Retina (tissue), 1 donor: ENCODE measurements around the gene TNFRSF21.

Experiments
- DNase-seq: peaks from one replicate; pipeline ENCODE4 v3.0.0-alpha.2; 2016

TNFRSF21 gene

DNA sequence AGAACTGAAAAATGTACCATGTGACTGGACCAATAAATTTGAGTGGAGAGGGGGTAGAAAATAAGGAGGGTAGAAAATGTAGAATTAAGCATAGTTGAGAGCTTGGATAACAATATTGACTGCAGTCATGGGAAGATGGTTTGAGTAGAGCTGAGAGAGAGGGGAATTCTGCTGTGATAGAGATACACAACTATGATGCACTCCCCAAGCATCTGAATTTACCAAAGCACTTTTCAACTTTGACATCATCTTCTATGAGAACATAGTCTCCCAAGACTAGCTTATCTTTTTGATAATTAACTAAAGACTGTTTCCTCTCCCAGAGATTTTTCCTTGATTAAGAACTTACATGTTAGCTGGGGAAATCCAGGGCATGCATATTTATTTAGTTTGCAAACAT lies 103.1 kb downstream of the TNFRSF21 start:
- no peak for DNase-seq

DNA sequence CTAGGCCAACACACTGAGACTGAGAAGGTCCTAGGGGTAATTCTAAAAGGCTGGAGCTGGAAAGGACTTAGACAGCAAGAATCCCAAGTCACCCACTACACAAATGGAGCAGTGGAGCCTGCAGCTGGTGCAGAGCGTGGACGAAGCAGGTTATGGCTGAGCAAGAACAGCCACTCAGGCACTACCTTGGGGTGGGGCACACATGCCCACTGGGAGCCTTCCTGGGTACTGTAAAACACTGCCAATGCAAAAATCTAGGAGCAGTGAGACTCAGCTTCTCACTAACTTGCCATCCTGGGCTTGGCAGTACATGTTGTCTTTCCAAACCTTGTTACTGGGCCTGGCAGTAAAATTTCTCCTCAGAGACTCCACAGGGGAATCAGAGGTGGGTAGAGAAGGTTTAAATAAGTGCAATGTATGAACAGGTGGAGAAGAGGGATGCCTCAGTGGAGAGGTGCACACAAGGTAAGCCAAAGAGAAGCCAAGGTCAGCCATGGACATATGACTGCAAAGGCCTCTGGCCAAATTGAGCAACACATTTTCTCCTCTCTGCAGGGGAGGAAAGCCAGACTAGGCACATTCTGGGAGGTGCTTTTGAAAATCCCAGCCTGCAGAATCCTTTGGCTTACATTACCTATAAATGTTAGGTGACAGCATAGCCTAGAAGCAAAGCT lies 105.6 kb downstream of the TNFRSF21 start:
- no peak for DNase-seq

DNA sequence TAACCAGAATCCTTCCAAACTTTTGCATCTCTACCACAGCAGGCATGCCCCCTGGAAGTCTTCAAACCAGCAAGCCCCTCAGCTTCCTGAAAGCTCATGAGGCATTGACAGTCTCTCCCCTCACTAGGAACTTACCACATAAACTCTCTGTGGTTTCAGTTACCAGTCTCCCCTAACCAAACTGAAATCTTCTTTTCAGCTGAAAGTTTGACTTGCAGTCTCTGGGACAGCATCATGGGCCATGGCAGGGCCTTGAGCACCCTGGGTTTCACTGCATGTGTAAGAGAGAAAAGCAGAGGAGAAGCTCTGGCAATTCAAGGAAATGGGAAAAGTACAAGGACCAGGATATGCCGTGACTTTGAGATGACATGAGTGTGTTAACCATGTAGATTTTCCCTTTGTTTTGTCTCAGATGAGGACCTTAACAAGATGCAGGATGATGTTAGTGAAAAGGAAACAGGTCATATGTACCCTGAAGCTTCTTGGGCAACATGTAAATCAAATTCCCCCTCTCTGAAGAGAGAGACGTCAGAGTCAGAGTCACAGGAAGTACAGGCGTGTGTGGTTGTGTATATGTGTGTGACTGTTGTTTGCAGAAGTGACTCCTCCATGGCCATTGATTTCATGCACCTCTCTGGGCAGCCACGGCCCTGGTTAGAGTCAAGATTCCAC lies 106.3 kb downstream of the TNFRSF21 start:
- no peak for DNase-seq

DNA sequence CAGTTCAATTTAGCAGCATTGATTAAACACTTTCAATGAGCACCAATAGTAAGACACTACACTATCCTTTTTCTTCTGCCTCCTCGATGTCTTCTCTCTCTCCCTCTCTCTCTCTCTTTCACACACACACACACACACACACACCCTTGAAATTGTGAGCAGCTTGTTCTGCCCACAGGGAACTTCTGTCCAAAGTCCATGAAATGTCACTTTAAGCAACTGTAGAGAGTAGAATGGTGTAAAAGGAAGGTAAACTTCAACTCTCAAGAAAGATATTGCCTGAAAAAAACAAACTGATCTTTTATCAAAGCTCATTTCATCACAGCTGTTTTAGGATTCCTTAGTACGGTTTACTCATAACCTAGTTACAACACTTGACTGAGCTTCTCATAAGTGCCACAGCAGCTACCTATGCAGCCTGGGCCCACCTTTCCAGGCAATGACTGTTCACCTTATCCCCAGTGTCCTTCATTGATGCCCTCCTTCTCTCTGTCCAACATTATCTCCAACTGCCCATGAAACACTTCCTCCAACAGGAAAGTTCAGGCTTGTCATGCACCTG lies 107.0 kb downstream of the TNFRSF21 start:
- no peak for DNase-seq

DNA sequence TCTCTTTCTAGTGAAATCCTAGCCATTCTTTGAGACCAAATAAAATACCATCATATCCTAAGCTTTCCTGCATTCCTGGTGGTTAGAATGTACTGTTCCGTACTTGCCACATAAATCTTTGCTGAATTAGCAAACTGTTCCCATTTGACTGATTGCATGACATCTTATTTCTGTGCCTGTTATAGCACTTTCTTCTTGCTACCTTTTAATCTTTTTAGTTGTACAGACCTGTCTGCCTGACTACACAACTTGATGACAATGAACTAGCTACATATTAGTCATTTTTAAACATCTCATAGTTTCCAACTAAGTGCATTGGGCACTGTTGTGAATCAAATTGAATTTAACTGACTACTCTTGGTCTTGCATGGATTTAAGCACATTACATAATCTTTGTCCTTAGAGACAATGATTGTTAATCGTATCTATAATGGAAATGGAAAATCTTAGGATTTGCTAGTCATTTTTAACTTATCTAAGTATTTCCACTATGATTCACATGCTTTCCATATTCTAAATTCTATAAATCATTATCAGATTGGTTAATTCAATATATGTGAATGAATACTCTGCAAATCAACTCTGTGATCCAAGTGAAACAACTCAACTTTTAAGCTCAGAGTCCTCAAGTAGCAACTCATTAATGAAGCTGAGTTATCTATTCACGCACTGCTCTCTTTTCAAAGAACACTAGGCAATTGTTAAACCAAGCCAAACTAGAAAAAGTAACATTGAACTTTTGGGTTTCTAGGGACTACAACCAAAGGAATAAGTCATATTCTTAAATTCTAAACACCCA lies 109.0 kb downstream of the TNFRSF21 start:
- DNase-seq = no peak

DNA sequence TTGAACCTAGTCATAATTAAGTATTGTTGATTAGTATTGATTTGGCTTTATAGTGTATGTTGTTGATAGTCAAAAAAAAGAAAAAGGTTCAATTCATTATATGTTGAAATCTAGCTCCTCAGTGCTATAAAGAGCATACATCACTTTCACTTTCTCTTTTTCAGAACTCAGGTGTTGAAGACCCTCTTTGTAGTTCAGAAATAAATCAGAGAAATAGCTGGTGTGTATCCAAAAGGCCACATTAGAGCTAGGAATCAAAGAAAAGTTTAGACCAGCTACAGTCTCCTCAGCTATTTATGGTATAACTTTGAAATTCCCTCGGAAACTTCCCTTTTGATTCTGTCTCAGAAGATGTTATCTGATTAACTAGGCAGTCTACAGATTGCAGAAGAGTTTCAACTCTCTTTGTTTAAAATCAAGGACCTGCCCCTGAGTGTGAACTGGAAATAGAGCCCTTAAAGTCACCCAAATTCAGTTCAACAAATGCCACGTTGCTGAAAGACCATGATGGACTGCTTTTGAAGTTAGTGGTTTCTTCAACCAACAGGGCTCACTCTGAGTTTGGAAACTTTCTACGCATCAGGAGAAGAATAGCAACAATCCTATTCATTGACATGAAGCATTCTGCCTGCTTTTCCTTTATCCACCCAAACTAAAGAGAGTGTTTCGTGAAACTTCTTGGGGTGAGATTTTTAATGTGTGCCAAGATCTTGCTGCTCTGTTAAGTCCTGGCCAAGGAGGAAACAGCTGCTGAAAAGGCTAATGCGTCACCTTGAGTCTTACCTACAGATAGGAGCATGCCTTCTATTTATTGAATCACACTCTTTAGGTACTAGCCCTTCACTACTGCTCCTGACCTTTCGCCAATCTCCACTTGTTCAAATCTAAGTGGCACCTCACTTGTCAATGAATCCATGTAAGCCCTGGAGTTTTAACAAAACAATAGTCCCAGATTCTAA lies 111.7 kb downstream of the TNFRSF21 start:
- DNase-seq = no peak

DNA sequence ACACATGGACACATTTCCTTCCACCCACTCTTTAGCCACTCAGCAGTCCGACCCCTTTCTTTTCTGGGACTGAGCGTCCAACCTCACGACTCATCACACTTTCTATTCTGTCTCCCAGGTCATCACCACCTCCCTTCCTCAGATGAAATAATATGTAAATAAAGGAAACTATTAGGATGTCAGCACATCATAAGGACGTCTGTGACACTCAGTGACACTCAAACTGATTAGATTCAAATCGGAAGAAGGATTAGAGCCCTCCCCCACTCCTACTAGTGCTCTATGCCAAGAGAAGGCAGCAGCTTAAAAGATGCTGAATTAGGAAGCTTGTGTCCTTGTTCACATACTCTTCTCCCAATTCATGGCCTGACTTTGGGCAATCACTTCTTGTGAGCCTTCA lies 113.6 kb downstream of the TNFRSF21 start:
- no peak for DNase-seq

DNA sequence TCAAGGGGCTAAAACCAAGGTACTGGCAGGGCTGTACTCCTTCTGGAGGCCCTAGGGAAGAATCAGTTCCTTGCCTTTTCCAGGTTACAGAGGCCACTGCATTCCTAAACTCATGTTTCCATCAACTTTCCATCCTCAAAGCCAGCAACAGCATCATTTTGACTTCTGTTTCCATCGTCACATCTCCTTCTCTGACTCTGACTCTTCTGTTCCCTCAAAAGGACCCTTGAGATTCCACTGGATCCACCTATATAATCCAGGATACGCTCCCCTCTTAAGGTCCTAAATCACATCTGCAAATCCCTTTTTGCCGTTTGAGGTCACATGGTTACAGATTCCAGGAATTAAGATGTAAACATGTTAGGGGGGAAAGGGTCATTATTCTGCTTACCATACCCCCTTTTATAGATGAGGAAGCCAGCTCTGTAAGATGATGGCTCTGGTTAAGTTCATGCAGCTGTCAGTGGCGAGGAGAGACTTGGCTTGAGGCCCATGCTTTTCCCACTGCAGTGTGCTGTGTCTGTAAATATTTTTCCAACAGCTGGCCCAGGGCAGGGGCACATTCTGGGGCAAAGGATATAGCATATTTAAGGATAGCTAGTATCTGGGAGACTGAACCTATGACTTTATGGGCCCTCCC lies 114.6 kb downstream of the TNFRSF21 start:
- no peak for DNase-seq

DNA sequence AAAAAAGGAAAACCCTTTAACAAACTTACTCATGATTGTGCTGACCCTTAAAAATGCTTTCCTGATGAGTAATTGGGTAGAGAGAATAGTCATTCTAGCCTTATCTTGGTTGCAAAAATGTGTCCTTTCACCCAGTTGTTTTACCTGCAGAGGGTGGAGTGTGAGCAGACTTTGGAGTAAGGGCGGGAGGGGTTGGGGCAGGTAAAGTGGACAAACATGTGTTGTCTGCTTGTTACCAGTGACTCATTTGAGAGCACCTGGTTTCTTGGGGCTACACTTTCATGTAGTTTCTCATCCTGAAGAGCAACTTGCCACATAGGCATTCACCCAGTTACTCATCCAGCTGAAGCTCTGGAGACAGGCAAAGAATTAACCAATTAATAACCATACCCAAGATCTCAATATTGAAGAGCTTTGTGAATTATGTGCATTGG lies 121.1 kb downstream of the TNFRSF21 start:
- no peak for DNase-seq

DNA sequence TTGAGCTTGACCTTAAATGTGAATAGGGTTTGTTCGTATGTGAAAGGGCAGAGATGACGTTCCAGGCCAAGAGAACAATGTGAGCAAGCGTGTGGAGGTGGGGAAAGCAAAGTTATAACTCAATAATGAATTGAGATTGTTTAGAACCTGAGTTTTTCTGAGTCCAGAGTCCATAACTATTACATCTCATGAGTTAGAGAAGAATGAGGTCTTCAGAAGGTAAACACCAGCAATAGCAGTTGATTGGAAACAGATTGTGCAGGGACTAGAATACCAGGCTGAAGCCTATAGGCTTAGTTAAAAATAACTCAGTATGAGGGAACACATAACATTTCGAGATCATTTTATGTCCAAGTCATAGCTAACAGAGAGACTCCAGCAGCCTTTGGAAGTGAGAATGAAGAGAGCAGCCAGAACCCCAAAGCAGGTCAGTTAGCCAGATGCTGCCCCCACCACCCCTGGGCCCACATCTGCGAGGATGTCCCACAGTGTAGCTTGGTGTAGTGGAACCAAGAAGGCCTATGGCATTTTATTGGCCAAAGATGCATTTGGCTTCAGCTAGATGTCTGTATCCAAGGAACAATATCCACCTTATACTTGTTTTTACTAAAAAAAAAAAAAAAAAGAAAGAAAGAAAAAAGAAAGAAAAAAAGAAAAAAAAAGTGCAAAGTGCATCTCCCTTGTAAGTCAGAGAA lies 121.7 kb downstream of the TNFRSF21 start:
- no peak for DNase-seq

DNA sequence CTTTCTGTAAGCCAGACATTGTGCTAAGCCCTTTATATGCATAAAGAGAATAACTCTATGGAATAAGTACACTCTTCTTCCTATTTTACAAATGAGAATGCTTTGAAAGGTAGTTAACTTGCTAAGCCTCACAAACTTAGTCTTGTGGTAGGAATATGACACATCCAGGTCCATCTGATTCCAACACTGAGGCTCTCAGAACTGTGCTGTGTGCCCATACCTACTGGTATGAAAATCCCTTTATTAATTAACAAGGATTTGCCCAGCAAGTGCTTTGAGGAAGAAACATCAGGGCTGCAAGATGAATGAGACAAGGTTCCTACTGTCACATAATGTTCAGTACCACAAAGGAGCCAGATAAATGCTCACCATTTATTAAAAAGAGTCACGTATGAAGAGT lies 122.6 kb downstream of the TNFRSF21 start:
- no peak for DNase-seq

DNA sequence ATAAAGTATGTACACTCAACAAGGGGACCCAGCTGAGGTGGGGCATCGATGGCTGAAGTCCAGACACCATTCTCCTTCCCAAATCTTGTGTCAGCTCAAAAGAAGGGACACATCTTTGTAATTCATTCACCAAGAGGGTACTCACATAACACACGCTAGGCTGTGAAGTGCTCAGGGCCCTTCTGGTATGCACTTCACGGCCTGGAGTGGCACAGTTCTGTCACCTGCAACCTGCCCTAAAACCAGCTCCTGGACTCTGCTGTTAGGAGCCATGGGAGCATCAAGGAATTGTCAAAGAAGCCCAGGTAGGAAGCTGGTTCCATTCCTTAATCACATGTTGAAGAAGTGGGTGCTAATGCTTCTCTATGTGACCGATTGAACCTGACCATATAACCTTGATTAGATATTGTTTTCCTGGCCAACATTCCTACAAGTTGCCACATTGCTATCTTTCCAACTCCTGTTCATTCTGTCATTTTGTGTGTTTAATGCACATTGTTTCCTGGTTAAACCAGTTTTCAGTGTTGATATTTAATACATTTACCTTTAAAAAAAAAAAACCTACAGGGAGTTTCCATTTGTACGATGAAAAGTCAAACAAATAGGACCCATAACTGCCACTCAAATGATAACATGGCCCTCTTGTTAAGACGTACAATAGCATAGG lies 127.3 kb downstream of the TNFRSF21 start:
- no peak for DNase-seq

DNA sequence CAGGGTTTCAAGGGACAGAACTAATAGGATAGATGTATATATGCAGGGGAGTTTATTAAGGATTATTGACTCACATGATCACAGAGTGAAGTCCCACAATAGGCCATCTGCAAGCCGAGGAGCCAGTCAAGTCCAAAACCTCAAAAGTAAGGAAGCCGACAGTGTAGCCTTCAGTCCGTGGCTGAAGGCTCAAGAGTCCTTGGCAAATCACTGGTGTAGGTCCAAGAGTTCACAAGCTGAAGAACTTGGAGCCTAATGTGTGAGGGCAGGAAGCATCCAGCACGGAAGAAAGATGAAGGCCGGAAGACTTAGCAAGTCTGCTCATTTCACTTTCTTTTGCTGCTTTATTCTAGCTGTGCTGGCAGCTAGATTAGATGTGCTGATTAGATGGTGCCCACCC lies 128.0 kb downstream of the TNFRSF21 start:
- no peak for DNase-seq
